GM10847 (cell line): ENCODE measurements around the gene ARID4B.

ENCODE experiments used
- POLR2A ChIP-seq: IDR thresholded peaks from 2 replicates; pipeline ENCODE4 v1.6.1; 2011; ENCODE audit not compliant: insufficient read length; ENCODE audit errors: extremely low read depth

Gene ARID4B

DNA sequence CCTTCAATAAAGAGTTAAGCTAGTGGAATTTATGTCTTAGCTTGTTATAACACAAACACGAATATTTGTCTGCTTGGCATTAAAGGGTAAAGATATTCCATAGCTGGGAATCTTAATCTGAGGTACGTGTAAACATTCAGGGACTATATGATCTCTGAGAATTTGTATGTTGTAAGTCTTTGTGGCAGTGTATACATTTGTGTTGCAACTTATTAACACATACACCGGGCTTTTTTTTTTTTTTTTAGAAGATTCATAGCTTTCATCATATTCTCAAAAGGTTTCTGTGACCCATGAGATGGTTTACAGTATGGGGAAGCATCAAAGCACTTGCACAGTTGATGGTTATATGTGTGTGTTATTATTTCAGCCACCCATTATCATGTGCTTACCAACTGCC, 3.4 kb upstream of the ARID4B start:
- TF ChIP-seq POLR2A: no peak

DNA sequence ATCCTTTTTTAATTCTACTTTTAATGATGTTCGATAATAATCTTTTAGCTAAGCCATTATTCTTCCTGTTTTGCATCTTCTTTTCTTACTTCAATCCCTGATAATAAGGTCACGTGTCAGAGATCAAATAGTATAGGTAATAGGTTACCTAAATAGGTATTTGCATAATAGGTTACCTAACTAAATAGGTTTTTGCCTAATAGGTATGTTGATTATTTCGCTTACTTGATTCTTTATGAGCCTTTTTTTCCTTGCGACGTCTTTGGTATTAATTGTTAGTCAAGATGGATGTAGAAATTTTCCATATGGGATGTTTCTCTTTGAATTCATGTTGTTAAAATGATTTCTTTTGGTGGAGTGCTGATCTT, 2.9 kb upstream of the ARID4B start:
- TF ChIP-seq POLR2A: no peak

DNA sequence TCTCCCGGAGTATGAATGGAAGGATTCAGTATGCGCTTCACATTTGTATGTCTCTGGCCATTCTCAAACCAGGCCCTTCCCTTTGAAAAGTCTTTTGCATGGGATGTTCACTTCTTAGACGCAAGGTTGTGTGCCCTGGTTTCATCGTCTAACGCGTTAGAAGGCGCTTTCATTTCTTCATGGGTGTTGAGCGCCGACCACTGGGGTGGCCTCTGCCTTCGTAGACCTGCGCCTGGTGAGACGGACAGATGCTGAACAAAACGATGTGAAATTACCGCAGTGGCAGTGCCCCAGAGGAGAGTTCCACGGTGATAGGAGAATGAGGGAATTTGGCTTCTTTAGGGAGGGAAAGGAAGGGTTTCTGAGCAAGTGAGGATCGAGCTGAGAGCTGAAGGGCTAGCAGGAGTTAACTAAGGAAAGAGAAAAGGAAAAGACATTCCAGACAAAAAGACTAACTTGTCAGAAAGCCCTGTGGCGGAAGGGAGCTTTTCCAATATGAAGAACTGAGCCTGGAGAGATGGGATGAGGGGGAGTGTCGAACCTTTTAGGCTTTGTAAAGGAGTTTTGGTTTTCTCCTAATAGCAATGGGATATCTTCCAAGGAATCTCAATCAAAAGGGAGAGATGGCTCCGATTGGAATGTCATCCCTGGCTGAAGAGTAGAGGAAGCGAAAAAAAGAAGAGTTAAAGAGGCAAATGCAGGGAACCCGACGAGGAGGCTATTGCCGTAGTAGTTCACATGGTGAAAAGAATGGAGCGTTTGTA, 1.3 kb upstream of the ARID4B start:
- TF ChIP-seq POLR2A: no peak

DNA sequence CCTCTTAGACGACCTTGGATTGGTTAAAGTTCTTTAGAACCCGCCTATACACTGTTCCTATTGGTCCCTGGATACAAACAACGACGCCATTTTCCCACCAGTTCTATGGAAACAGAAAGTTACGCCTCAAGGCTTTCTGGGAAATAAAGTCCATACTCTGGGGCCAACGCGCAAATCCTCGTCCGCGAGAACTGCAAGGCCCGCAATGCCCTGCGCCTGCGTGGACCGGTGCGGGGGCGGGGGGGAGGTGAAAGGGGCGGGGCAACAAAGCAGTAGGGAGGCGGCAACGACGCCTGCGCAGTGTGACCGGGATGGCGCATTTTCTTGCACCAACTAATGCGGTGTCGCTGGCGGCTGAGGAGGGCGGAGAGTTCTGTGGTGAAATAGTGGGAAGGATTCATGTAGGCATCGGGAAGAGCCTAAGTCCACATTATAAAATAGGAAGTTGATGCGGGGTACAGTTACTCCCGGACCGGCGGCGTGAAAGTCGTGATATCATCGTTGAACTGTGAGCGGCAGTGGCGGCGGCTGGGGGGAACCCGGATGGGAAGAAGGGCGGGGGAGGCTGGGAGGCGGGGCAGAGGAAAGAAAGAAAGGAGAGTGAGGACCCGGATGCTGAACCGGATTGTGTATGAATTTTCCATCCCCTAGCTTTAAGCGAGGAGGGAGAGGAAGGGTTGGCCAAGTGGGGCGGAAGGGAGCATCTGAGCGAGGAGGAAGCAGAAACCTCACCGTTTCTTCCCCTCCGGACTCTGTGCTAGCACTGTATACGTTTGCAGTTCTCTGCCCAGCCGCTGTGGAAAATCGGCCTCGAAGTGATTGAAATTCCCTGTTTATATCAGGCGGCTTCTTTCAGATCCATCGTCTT, 526 bp upstream of the ARID4B start, which contains the start of gene GGPS1:
GGPS1 (plus strand) TSS at position 300 of the 868 bp plus-strand sequence. CDS start 6,695 bp downstream, outside the sequence.
- TF ChIP-seq POLR2A: peak; percentile 67

DNA sequence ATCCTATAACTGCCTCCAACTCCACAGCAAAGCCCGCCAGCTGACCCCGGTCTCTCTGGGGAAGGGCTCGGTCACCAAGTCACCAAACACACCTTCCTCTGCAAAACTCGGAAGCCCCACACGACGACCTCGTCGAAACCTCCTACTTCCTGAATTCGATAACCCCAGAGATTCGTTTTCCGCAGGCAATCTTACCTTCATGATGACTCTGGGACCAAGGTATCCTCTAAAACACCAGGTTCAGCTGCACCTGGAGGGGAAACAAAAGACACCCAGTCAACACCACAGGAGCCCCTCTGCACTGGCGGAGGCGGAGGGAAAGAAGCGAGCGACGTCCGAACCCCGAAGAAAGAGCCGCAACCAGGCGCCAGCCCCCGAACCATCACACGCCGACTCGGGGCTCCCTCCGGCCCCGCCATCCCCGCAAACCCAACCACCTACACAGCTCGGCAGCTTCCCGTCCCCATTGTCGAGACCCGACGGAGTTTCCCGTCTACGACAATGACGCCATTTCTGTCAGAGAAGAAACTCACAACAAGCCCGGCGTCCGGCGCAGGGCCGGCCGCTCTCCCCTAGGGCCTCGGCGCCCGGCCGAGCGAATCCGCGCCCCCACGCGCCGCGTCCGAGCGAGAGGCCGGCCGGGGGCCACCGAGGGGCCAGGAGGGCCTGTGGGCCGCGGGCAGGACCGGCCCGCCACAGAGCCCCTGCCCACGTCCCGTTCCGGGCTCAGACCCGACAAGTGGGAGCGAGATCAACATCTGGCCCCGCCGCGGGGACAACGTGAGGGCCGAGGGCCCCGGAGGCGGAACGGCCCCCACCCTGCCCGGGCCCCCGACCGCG, 1.0 kb downstream of the ARID4B start:
- TF ChIP-seq POLR2A: no peak

DNA sequence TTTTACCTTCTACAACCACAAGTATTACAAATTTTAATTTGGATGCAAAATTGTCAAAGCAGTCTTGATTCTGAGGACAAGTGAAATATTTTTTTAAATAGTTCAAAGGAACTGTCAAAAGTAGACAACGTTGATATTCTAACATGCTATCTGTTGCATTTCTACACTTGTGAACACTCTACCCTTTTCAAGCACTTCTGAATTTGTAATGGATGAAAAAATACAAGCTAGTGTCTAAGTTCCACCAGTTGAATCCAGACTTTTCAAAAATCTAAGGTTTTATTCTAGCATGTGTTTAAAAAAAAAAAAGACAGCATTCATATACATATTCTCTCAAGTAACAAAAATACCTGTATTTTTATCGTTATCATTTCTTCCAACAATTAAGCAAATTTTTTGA, 2.1 kb downstream of the ARID4B start:
- TF ChIP-seq POLR2A: no peak

DNA sequence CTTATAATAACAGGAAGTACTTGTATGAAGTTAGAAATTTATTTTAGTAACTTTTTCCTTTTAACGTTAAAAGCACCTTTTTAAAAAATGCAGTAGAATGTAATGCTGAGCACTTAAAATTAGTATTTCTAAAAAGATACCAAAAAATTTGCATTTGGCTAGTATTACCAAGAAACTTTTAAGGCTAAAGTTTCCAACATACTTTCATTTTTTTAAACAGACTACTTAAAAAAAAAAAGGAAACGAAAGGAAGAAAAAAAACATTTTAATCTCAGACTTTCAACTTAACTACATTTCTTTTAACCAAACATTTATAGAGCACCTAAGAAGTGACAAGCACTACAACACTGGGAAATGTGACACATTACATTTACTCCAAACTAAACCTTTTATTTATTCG, 2.8 kb downstream of the ARID4B start:
- no peak for TF ChIP-seq POLR2A

DNA sequence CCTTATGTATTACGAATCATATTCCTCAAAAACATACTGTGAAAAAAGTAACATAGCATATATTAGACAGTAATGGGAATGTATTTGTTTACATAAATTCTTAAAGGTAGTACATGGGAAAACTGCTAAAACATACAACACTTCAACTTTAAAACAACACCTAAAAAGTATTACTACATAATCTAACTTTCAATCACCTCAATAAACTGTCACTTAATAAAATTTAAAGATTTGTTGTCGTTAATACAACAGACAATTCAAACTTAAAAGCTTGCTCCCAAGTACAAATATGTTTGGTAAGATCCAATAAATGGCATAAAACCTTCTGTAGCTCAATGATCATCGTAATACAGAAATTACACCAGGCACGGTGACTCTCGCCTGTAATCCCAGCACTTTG, 3.7 kb downstream of the ARID4B start:
- no peak for TF ChIP-seq POLR2A

DNA sequence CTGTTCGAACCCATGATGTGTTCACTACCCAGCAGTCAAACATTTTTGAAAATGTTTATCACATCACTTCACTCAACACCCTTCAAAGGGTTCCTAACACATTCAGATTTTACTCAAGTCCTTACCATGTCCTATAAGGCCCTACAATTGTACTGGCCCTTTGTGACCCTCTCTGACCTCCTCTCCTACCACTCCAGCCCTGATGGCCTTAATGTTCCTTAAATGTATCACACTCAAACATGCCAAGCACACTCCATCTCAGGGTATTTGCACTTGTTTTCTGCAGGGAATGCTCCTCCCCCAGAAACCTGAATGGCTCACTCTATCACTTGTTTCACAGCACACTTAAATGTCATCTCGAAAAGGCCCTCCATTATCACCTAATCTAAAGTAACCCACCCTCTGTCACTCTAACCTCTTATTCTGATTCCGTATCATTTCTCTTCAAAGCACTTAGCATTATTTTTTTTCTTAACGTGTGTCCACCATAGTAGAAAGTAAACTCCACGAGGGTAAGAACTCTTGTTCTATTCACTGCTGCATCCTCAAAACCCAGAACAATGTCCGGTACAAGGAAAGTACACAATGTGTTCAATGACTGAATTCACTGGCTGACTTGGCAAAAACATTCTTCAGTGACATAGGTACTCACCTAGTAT, 7.3 kb downstream of the ARID4B start:
- no peak for TF ChIP-seq POLR2A

DNA sequence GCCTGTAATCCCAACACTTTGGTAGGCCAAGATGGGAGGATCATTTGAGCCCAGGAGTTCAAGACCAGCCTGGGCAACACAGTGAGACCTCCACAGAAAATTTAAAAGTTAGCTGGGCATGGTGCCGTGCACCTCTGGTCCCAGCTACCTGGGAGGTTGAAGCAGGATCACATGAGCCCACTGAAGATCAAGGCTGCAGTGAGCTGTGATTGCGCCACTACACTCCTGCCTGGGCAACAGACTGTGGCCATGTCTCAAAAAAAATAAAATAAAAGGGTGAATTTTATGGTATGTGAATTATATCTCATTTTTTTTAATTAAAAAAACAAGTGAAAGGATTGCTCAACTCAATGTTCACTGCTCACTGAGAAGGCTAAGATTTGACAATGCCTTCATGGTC, 8.7 kb downstream of the ARID4B start:
- TF ChIP-seq POLR2A: no peak

DNA sequence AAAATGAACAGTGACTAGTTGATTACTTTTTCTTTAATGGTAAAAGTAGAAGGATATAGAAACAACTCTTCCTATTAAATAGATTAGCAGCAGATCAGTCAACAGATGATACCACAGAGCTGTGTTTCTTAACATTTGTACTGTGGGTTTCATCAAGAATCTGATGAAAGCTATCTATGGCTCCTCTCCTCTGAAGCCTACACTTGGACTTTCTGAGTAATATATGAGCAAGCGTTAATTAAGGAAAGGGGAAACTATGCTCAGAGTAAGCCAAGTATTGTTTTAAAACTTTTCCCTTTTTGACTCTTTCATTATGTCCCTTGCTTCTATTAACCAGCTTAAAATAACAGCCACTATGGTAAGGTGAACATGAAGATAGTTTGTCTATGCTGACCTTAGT, 10.8 kb downstream of the ARID4B start:
- TF ChIP-seq POLR2A: no peak

DNA sequence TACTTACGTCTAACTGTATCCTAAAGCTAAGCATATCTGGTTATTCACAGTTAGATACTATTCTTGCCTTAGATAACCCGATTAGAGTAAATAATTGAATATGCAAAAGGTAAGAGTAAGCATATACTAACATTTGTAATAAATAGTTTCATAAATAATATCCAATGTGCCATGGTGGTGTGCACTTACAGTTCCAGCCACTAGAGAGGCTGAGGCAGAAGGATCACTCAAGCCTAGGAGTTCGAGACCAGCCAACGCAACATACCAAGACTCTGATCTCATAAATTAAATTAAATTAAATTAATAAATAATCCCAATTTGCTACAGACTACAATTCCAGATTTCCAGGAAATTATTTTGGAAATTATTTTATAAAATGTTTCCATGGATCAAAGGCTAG, 12.2 kb downstream of the ARID4B start:
- no peak for TF ChIP-seq POLR2A

DNA sequence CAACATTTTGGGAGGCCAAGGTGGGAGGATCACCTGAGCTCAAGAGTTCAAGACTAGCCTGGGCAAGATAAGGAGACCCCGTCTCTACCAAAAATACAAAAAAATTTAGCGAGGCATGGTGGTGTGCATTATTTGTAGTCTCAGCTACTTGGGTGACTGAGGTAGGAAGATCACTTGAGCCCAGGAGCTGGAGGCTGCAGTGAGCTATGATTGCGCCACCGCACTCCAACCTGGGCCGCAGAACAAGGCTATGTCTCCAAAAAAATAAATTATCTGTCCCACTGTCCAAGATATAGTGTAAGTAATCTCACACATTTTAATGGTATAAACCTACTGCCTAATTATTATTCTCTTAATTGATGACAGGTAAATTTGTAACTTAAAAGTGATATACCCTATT, 12.8 kb downstream of the ARID4B start:
- no peak for TF ChIP-seq POLR2A

DNA sequence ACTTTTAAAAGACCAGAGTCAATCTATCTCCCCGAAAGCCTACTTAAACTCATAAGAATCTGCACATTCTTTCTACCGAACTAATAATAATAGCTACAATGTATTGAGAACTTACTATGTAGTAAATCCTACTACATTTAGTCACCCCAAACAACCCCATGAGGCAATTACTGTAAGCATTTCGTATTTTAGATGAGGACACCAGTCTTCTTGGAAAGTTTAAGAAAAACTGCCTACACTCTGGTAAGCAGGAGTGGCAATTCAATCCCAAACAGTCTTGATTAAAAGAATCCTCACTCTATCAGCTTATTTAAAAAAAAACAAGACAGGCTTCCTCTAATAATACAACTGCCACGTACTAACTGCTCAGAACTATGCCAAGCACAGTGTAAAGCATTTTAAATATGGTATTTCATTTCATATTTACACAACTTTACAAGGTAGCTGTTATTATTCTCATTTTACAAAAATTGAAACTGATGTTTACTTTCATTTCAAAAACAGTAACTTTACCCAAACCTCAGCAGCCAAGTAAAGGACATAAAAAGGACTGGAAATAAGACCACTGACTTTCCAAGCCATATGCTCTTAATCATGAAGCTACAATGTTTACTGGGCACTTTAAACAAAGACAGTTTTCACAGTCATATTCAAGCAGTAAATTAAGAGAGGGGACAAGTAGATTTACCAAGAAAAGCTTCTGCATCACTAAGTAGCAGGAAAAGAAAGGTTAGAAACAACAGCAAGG, 13.9 kb downstream of the ARID4B start:
- no peak for TF ChIP-seq POLR2A

DNA sequence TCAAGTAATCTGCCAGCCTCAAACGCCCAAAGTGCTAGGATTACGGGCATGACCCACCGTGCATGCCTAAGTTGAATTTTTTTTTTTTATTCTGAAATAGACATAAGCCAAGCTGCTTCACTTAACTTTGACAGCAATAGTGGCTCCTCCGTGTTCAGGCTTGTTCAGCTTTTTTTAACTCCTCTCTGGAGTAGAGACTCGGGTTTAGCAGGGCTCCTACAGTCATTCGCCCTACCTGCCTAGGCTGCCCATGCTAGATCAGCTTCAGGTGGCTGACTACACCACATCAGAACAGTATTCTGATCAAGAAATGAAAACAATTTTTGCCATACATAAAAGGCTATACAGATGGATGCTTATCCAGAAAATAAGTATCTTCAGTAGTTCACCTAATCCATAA, 14.7 kb downstream of the ARID4B start:
- no peak for TF ChIP-seq POLR2A
